HPDE6-E6E7 (cell line): ENCODE measurements around the gene KIRREL3.

Experiments used
- DNase-seq: peaks from one replicate; pipeline ENCODE4 v3.0.0; 2011; ENCODE audit warnings: missing footprints; ENCODE audit errors: extremely low spot score

KIRREL3 gene

GRCh38 chr11:127000291-127000968, at the start of gene KIRREL3:
TSS of gene KIRREL3 (minus strand) at chr11:127000770.
- DNase-seq: no peak

- no peak for DNase-seq
Measured at GRCh38 chr11:127050186-127050585, 49.6 kb upstream of the KIRREL3 start.

- DNase-seq: no peak
Measured at GRCh38 chr11:127049486-127049885, 48.9 kb upstream of the KIRREL3 start.

GRCh38 chr11:127044535-127044934, 44.0 kb upstream of the KIRREL3 start:
- no peak for DNase-seq

GRCh38 chr11:127042445-127042844, 41.9 kb upstream of the KIRREL3 start:
- no peak for DNase-seq

DNA sequence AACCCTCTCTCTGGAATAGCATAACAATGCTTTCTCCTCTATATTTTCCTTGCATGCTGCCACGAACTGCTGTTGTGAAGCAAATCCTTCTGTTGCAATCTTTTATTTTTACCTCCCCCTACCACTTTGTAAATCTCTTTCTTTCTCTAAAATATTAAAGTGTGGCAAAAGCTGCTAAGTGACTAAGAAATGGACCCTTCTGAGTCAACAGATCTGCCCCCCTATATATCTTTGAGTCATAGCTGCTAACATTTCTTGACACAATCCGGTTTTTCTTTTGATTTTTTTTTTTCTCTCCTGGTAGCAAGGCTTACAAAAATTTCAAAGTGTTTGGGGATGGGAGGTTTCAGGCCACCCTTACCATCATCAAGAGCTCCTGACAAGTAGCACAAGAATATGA, 39.0 kb upstream of the KIRREL3 start:
- DNase-seq: no peak

DNA sequence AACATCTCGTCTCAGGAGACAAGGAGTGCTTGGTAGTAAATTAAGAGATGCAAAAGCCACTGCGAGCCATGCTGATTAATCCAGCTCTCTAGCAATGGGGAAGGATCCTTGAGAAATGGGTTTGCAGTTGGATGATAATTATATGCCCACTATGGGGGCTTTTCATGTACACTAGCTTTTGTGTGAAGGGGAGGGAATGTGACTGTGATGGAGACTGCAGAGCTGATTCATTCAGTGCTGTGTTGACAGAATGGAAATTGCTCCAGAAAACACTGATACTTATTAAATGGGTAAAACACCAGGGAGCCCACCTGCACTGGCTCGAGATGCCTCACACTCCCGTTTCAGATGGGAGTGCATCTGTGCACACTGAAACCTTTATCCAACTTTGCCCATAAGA, 37.0 kb upstream of the KIRREL3 start:
- no peak for DNase-seq

GRCh38 chr11:127037001-127037400, 36.4 kb upstream of the KIRREL3 start:
- no peak for DNase-seq

- no peak for DNase-seq
Measured at GRCh38 chr11:127035824-127036223, 35.3 kb upstream of the KIRREL3 start.

DNA sequence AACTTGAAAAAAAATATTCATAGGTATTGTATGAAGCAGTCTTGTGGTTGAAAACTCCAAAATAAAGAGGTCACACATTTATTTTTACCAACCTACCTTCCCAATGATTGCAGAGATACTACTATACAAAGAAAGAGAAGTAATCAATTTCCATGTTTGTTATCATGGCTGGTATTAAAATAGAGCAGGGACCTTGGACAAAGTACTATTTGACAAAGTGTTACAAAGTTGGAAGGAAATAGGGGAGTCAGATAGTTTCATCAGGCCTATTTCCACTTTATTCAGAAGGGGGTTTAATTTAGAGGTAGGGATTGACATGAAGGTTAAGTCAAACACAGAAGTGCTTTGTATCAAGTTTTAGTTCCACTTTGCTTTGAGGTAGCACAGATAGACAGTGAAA, 34.4 kb upstream of the KIRREL3 start:
- no peak for DNase-seq

DNA sequence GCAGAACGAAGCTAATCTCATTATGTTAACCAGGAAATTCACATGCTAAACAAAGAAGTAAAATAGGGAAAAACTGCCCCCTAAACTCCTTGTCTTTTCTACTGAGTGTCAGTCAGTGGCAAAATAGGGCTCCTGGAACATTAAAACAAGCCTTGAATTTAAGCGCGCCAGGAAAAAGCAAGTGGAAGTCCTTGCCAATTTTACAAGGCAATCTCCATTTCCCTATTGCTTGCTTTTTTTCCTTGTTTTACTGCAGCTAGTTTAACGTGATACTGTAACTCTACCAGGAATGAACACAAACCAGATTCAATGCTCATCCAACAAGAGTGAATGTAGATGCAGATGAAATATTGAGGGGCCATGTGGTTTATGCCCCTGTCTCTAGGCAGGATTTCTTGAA, 28.1 kb upstream of the KIRREL3 start:
- DNase-seq: no peak

- DNase-seq: no peak
Measured at GRCh38 chr11:127027789-127028188, 27.2 kb upstream of the KIRREL3 start.

DNA sequence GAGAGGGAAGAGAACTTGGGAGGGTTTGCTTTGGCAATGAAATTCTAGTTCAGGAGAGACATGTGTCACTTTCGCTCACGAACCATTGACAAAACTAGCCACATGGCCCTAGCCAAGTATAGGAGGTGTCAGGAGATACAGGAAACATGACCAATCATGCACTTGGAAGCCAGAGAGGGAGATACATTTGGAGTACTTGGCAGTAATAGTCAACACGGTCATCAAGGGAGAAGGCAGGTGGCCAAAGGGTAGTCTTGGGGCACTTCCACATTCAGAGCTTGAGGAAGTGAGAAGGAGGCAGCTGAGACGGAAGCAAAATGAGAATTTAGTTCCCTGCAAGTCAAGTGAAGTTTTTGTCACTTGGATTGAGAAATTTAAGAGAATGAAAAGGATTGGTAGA, 26.4 kb upstream of the KIRREL3 start:
- DNase-seq: no peak

- no peak for DNase-seq
Measured at GRCh38 chr11:127023991-127024390, 23.4 kb upstream of the KIRREL3 start.

DNA sequence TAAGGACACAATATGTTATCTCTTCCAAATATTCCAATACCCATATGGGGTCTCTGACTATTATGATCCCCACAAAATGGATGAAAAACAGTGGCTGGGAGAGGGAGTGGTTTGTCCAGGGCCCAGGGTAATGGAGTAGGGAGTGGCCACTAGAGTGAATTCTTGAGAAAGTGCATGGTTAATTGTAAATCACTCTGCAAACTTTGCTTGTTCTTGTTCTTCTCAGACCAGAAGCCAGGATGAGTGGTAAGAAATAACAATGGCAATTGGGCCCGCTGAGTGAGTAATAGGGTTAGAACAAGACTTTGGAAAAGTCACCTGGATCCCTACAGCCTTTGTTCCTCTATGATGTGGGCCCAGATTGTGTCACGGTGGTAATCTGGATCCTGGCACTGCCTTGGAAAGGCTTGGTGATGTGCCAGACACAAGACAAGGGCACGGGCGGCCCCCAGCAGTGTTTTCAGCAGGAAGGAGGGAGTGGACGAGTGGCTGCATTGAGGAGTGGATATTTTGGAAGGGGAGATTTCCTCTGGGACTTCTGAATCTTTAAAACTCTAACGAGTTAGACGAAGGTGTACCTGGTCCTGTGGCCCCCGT, 18.2 kb upstream of the KIRREL3 start:
- no peak for DNase-seq

- DNase-seq: no peak
Measured at GRCh38 chr11:127017482-127017881, 16.9 kb upstream of the KIRREL3 start.

- DNase-seq: no peak
Measured at GRCh38 chr11:127013550-127013949, 13.0 kb upstream of the KIRREL3 start.

DNA sequence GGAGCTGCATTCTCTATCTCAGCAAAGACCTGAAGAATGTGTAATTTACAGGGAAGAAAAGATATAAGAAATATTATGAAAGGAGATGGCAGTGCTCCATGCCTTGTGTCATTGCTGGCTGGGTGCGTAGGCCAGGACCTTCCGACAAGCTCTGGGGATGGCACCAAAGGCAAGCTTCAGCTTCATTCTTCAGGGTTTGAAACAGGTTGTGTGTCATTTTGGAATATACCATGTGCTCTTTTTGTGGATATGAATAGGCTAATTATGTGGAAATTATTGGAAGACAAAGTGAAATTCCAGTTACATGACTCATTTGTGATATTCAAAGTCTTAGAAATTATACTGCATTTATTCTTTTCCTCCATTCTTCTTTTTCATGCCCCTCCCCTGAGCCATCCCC, 5.7 kb upstream of the KIRREL3 start:
- no peak for DNase-seq

DNA sequence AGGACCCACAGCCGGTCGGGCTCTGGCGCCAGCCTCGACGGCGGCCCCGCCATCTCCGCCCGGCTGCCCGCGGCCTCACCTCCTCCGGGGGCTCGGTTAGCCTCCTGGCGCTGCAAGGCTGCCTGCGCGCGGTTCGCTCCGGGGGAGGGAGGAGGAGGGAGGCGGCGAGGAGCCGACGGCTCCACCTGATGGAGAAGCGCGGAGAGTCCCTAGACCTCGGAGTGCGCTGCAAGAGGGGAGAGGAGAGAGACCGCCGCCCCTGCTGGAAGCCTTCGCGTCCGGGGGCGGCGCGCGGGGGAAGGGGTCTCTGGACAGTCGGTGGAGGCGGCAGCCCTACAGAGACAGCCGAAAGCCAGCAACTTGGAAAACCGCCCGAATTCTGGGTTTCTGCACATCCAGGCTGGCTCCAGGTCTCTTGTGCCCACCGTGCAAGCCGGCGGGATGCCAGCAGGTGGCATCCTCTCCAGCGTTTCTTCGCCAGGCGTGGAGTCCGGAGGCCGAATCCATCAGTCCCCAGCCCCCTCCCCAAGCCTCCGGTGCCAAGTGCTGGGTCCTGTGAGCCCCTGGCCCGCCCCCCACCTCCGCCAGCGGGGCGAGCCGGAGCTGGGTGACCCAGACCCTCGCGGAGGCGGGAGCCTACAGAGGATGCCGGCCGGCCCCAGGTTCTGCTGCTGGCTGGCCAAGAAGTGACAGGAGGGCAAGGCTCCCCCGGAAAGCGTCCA, 2.9 kb upstream of the KIRREL3 start:
- DNase-seq: no peak

DNA sequence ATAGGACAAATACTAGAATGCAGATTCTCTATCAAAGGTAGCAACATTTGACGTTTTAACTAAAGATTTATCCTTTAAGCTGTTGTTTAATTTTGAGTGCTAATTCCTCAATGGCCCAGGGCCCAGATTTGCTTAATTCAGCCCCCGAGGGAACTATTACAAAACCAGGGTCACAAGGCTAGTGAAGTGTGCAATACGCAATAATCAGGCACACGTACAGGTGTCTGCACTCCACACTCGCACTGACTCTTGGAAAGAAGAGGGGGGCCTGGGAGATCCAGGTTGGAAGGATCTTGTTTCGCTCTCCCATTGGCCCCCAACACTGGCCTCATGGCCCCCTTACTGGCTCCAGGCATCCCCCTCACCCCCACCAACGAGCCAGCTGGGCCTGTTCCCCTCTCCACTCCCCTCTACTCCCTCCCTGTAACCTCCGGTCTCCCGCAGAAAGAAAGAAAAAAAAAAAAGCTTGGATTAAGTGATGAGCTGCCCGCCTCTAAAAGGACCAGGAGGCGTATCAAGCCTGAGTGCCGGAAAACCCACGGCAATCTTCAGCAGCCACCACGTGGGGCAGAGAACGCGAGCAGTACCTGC, 2.2 kb upstream of the KIRREL3 start:
- no peak for DNase-seq

DNA sequence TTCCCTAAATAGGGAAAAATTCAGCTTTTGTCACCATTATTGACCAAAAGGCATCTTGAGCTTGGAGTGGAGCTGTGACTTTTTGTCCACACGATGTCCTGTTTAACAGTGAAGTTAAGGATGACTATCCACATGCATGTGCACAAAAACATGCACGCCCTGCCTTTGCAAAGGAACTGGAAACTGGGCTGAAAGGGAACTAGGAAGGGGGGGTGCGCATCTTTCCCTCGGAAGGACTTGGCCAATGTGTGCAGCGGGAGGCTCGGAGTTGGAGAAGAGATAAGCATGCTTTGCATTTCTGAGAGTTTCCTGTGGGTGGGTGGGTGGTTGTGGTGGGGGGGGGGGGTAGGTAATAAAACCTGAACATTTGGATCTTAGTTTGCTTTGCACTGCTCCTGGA, 411 bp upstream of the KIRREL3 start:
- DNase-seq: no peak

GRCh38 chr11:126999366-126999765, 1.2 kb downstream of the KIRREL3 start:
- DNase-seq: no peak

GRCh38 chr11:126997641-126998040, 2.9 kb downstream of the KIRREL3 start:
- DNase-seq: no peak
